GM23248 (cell line): ENCODE measurements around the gene TMEM123. TPM values are rescaled to one million over a fixed set of nuclear protein-coding genes. Genes with fewer than 3 reads are reported as not detected.

ENCODE experiments used
- DNase-seq: peaks from one replicate; pipeline ENCODE4 v3.0.0-alpha.2; 2015
- H2AFZ ChIP-seq: fragments of 200-600 bp; sonication (generic); 2 replicates; pipeline ENCODE4 v1.6.1; 2016; ENCODE audit warnings: antibody characterized with exemption
- H3F3A ChIP-seq: fragments of 200-600 bp; sonication (generic); 2 replicates; pipeline ENCODE4 v1.6.1; 2016; ENCODE audit warnings: mild to moderate bottlenecking, antibody characterized with exemption, mixed run types; ENCODE audit not compliant: insufficient read depth
- H3K27ac ChIP-seq: fragments of 200-600 bp; sonication (generic); 2 replicates; pipeline ENCODE4 v1.5.1; 2016; ENCODE audit warnings: mild to moderate bottlenecking
- H3K27me3 ChIP-seq: fragments of 200-600 bp; sonication (generic); replicated peaks from 2 replicates; pipeline ENCODE4 v1.6.1; 2016; ENCODE audit warnings: mild to moderate bottlenecking; ENCODE audit not compliant: insufficient read depth
- H3K36me3 ChIP-seq: fragments of 200-600 bp; sonication (generic); 2 replicates; pipeline ENCODE4 v1.6.1; 2016; ENCODE audit warnings: low read depth, mild to moderate bottlenecking
- H3K4me1 ChIP-seq: fragments of 200-600 bp; sonication (generic); 2 replicates; pipeline ENCODE4 v1.6.1; 2016; ENCODE audit warnings: mild to moderate bottlenecking; ENCODE audit not compliant: insufficient read depth
- H3K4me2 ChIP-seq: fragments of 200-600 bp; sonication (generic); one replicate; pipeline ENCODE4 v1.6.1; 2016; ENCODE audit warnings: mild to moderate bottlenecking; ENCODE audit not compliant: unreplicated experiment
- H3K4me3 ChIP-seq: fragments of 200-600 bp; sonication (generic); 2 replicates; pipeline ENCODE4 v1.5.1; 2016; ENCODE audit warnings: mild to moderate bottlenecking
- H3K79me2 ChIP-seq: fragments of 200-600 bp; sonication (generic); 2 replicates; pipeline ENCODE4 v1.6.1; 2016; ENCODE audit warnings: mild to moderate bottlenecking; ENCODE audit not compliant: insufficient read depth
- H3K9ac ChIP-seq: fragments of 200-600 bp; sonication (generic); 2 replicates; pipeline ENCODE4 v1.6.1; 2016; ENCODE audit warnings: mild to moderate bottlenecking
- H3K9me2 ChIP-seq: fragments of 200-600 bp; sonication (generic); 2 replicates; pipeline ENCODE4 v1.6.1; 2016; ENCODE audit warnings: mixed run types, mild to moderate bottlenecking, moderate library complexity; ENCODE audit not compliant: insufficient read depth
- H3K9me3 ChIP-seq: fragments of 200-600 bp; sonication (generic); one replicate; pipeline ENCODE4 v1.6.1; 2017; ENCODE audit warnings: low read depth
- H4K20me1 ChIP-seq: fragments of 200-600 bp; sonication (generic); 2 replicates; pipeline ENCODE4 v1.6.0; 2016; ENCODE audit not compliant: insufficient read depth
- EZH2 ChIP-seq: fragments of 200-600 bp; sonication (generic); IDR thresholded peaks from 2 replicates; pipeline ENCODE4 v1.6.1; 2018; ENCODE audit warnings: antibody characterized with exemption, mild to moderate bottlenecking; ENCODE audit not compliant: insufficient read depth, poor library complexity, severe bottlenecking
- EZH2phosphoT487 ChIP-seq: fragments of 200-600 bp; sonication (generic); IDR thresholded peaks from 2 replicates; pipeline ENCODE4 v1.6.1; 2018; ENCODE audit warnings: antibody characterized with exemption, moderate library complexity, mild to moderate bottlenecking, low read depth; ENCODE audit not compliant: insufficient read depth
- WGBS, 2 experiments: methylation state at CpG; one replicate each; pipeline ENCODE4 v1.1.6; 2015 to 2017; ENCODE audit warnings: low lambda C conversion rate in 2 of 2, low coverage in 1 of 2; ENCODE audit errors: missing lambda C conversion rate in 2 of 2; 5-methylcytosine and 5-hydroxymethylcytosine counted together
- in situ Hi-C: fragments of 300-500 bp; cut with MboI; formaldehyde crosslinking; loops from 2 replicates; pipeline ENCODE4 v1.15.0; 2020
- polyA plus RNA-seq: library from polyadenylated mRNA; unstranded; fragments of >200 nt; fragmentation: Nextera tagmentation; extraction: Ambion mirVana; gene quantifications from 2 replicates; pipeline ENCODE4 v1.2.1, GENCODE V29; 2016
- total RNA-seq: library from RNA; depleted of rRNA; stranded (reverse); fragments of >200 nt; shearing (Covaris generic); gene quantifications from 2 replicates; pipeline ENCODE4 v1.2.3, GENCODE V29; 2014

TMEM123 gene
- total and polyA plus RNA-seq, 2 experiments from 2014 or later: 106 to 113 TPM

GRCh38 chr11:102391549-102392237 is 60.9 kb downstream of the TMEM123 start:
- in situ Hi-C loops: no loop called here

GRCh38 chr11:102390667-102391465 is 61.7 kb downstream of the TMEM123 start:
- no peak overlapping the region for H3K4me2 ChIP-seq
- TF ChIP-seq EZH2 (no peak), EZH2phosphoT487 (no peak)
- H3K27ac ChIP-seq: no peak overlapping the region
- peaks cover 37% of the 10 kb centered on the region for H3K36me3 ChIP-seq
- no peaks in the 10 kb centered on the region for H3K9me3 ChIP-seq
- DNase-seq: peak; percentile 74
- no peaks in the 10 kb centered on the region for H4K20me1 ChIP-seq
- H3K79me2 ChIP-seq: peaks cover 59% of the 10 kb centered on the region
- no peaks in the 10 kb centered on the region for H3K9me2 ChIP-seq
- no peaks in the 10 kb centered on the region for H3K27me3 ChIP-seq
- no peak overlapping the region for H3K4me3 ChIP-seq
- no peak overlapping the region for H3K9ac ChIP-seq
- in situ Hi-C loops: no loop called here
- H3K4me1 ChIP-seq: no peaks in the 10 kb centered on the region
- H2AFZ ChIP-seq: no peak overlapping the region
- 69 to 76% methylated on average over 12 of the region's 12 CpGs for WGBS, 2 experiments
- peaks cover 41% of the 10 kb centered on the region; the same call in 1 of the 2 replicates for H3F3A ChIP-seq

More at GRCh38 chr11:102391549-102392237, 60.9 kb downstream of the TMEM123 start:
- WGBS, 2 experiments: 86% methylated on average over 4 of the region's 4 CpGs
- peaks cover 36% of the 10 kb centered on the region for H3K36me3 ChIP-seq
- no peak overlapping the region for H2AFZ ChIP-seq
- no peaks in the 10 kb centered on the region for H3K9me3 ChIP-seq
- no peak overlapping the region for H3K4me3 ChIP-seq
- H3K9me2 ChIP-seq: no peaks in the 10 kb centered on the region
- no peaks in the 10 kb centered on the region for H3K4me1 ChIP-seq
- H3K79me2 ChIP-seq: peaks cover 68% of the 10 kb centered on the region
- H4K20me1 ChIP-seq: no peaks in the 10 kb centered on the region
- no peak overlapping the region for H3K4me2 ChIP-seq
- peaks cover 43% of the 10 kb centered on the region; the same call in 1 of the 2 replicates for H3F3A ChIP-seq
- DNase-seq: no peak
- no peak overlapping the region for H3K9ac ChIP-seq
- H3K27me3 ChIP-seq: no peaks in the 10 kb centered on the region
- no peak for TF ChIP-seq EZH2phosphoT487
- TF ChIP-seq EZH2: no peak
- H3K27ac ChIP-seq: no peak overlapping the region

DNA sequence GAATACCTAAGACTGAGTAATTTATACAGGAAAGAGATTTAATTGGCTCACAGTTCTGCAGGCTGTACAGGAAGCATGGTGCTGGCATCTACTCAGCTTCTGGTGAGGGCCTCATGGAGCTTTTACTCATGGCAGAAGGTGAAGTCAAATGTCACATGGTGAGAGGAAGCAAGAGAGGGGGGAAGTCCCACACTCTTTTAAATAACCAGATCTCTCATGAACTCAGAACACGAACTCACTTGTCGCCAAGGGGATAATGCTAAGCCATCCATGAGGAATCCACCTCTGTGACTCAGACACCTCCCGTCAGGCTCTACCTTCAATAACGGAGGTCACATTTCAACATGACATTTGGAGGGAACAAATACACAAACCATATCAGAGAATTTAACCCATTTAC is 63.3 kb downstream of the TMEM123 start:
- 97% methylated on average over 4 of the region's 4 CpGs for WGBS, 2 experiments
- TF ChIP-seq EZH2phosphoT487: no peak
- TF ChIP-seq EZH2: no peak
- Histone ChIP-seq H3F3A (peaks cover 42% of the 10 kb centered on the region; the same call in 1 of the 2 replicates), H3K9me3 (no peaks in the 10 kb centered on the region), H3K9me2 (no peaks in the 10 kb centered on the region), H3K4me3 (no peak overlapping the region), H2AFZ (no peak overlapping the region), H3K36me3 (peaks cover 31% of the 10 kb centered on the region), H4K20me1 (no peaks in the 10 kb centered on the region), H3K4me2 (no peak overlapping the region), H3K79me2 (peaks cover 49% of the 10 kb centered on the region), H3K4me1 (no peaks in the 10 kb centered on the region), H3K27ac (no peak overlapping the region), H3K9ac (no peak overlapping the region), H3K27me3 (no peaks in the 10 kb centered on the region)
- in situ Hi-C loops: loop anchor here (5.0 kb wide), 1 partner anchor 108 kb away; no protein-coding TSS in a partner anchor
- DNase-seq: no peak

DNA sequence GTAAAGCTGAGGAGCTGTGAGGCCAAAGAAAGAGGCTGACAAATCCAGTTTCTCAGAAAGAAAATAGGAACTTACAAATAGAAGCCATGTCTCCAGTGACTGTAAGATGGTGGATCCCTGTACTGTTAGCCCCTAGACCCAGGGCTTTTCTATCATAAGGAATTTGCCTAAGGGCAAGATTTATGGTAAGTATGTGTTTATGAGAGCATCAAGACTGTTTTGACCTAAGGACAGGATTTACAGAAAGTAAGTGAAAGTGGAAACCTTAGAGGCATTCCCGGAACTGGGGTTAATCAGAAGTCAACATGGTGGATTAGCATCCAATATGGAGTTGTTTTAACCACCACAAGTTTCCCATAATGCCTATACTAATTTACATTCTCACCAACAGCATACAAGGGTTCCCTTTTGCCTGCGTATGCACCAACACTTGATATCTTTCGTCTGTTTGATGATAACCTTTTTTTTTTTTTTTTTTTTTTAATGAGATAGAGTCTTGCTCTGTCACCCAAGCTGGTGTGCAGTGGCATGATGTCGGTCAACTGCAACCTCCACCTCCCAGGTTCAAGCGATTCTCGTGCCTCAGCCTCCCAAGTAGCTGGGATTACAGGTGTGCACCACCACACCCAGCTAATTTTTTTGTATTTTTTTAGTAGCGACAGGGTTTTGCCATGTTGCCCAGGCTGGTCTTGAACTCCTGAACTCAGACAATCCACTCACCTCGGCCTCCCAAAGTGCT is 65.4 kb downstream of the TMEM123 start:
- Histone ChIP-seq H3K79me2 (peaks cover 44% of the 10 kb centered on the region), H3K4me3 (no peak overlapping the region), H3F3A (peaks cover 52% of the 10 kb centered on the region; the same call in 1 of the 2 replicates), H3K4me1 (no peaks in the 10 kb centered on the region), H3K9me2 (no peaks in the 10 kb centered on the region), H3K27me3 (no peaks in the 10 kb centered on the region), H4K20me1 (no peaks in the 10 kb centered on the region), H2AFZ (no peak overlapping the region), H3K9me3 (no peaks in the 10 kb centered on the region), H3K36me3 (peaks cover 38% of the 10 kb centered on the region), H3K4me2 (no peak overlapping the region), H3K9ac (no peak overlapping the region), H3K27ac (no peak overlapping the region)
- no peak for DNase-seq
- in situ Hi-C loops: loop anchor here (5.0 kb wide), 1 partner anchor 110 kb away; no protein-coding TSS in a partner anchor
- 88 to 92% methylated on average over 8 of the region's 8 CpGs for WGBS, 2 experiments
- TF ChIP-seq EZH2phosphoT487 (no peak), EZH2 (no peak)
